HepG2 (cell line): ENCODE data around the gene OSBPL10. TPM values are rescaled to one million over a fixed set of nuclear protein-coding genes. Genes with fewer than 3 reads are reported as not detected.

Experiments
- BCL6 ChIP-seq: IDR thresholded peaks from 2 replicates; pipeline ENCODE4 v1.6.1; 2016; ENCODE audit warnings: missing genetic modification reagents, missing compliant biosample characterization
- BRCA1 ChIP-seq: sonication (generic); formaldehyde crosslinking; IDR thresholded peaks from 2 replicates; pipeline ENCODE4 v1.4.0; 2020; ENCODE audit warnings: missing genetic modification reagents
- FOXA1 ChIP-seq, 2 experiments: fragments of 450-650 bp in 1 of 2; sonication (generic) in 1 of 2; formaldehyde crosslinking in 1 of 2; IDR thresholded peaks; 2 replicates each; pipeline versions ENCODE4 v1.4.0 to v1.6.1; 2016 to 2020; ENCODE audit warnings: missing genetic modification reagents in 1 of 2
- HMG20A ChIP-seq: IDR thresholded peaks from 2 replicates; pipeline ENCODE4 v1.6.1; 2016; ENCODE audit warnings: borderline replicate concordance
- MAFK ChIP-seq, 2 experiments: IDR thresholded peaks in 1 of 2; conservative IDR thresholded peaks in 1 of 2; 2 replicates each; pipeline ENCODE4 v1.6.1; 2011; ENCODE audit warnings: improper control_type of control experiment in 2 of 2, low read length in 2 of 2
- MAX ChIP-seq: IDR thresholded peaks from 2 replicates; pipeline ENCODE4 v1.6.1; 2012; ENCODE audit warnings: inconsistent platforms
- NCOR1 ChIP-seq: fragments of 200-600 bp; sonication (generic); IDR thresholded peaks from 2 replicates; pipeline ENCODE4 v1.7.0; 2017; ENCODE audit warnings: antibody characterized with exemption, low read length, borderline replicate concordance
- NFKB2 ChIP-seq: sonication (generic); formaldehyde crosslinking; IDR thresholded peaks from 2 replicates; pipeline ENCODE4 v1.4.0; 2020; ENCODE audit warnings: missing genetic modification reagents, borderline replicate concordance
- NFKBIZ ChIP-seq: IDR thresholded peaks from 2 replicates; pipeline ENCODE4 v1.6.1; 2018; ENCODE audit warnings: missing genetic modification reagents, missing compliant biosample characterization
- NFRKB ChIP-seq: fragments of 450-650 bp; IDR thresholded peaks from 2 replicates; pipeline ENCODE4 v1.6.1; 2017
- NR2F2 ChIP-seq: IDR thresholded peaks from 2 replicates; pipeline ENCODE4 v1.6.1; 2012; ENCODE audit warnings: low read depth, inconsistent platforms, borderline replicate concordance
- NR2F6 ChIP-seq, 2 experiments: IDR thresholded peaks; 2 replicates each; pipeline ENCODE4 v1.6.1; 2016; ENCODE audit warnings: antibody characterized with exemption in 1 of 2, mild to moderate bottlenecking in 1 of 2
- PHF21A ChIP-seq: sonication (generic); formaldehyde crosslinking; IDR thresholded peaks from 2 replicates; pipeline ENCODE4 v1.5.0; 2020; ENCODE audit warnings: mild to moderate bottlenecking, missing genetic modification reagents
- RXRB ChIP-seq: IDR thresholded peaks from 2 replicates; pipeline ENCODE4 v1.6.1; 2016; ENCODE audit warnings: borderline replicate concordance, missing genetic modification reagents, missing compliant biosample characterization
- SOX5 ChIP-seq: IDR thresholded peaks from 2 replicates; pipeline ENCODE4 v1.6.1; 2016; ENCODE audit warnings: borderline replicate concordance
- SRSF9 ChIP-seq: fragments of 200-400 bp; formaldehyde crosslinking; IDR thresholded peaks from 2 replicates; pipeline ENCODE4 v1.6.1; 2018; ENCODE audit warnings: borderline replicate concordance, mild to moderate bottlenecking, low read depth, low read length; ENCODE audit not compliant: insufficient read depth, poor library complexity, severe bottlenecking
- STAT6 ChIP-seq: sonication (generic); formaldehyde crosslinking; IDR thresholded peaks from 2 replicates; pipeline ENCODE4 v1.4.0; 2020; ENCODE audit warnings: missing genetic modification reagents, mild to moderate bottlenecking, borderline replicate concordance
- TP53 ChIP-seq: sonication (generic); formaldehyde crosslinking; conservative IDR thresholded peaks from 2 replicates; pipeline ENCODE4 v1.4.0; 2020; ENCODE audit warnings: missing genetic modification reagents
- TSC22D2 ChIP-seq: sonication (generic); formaldehyde crosslinking; IDR thresholded peaks from 2 replicates; pipeline ENCODE4 v1.5.1; 2020; ENCODE audit warnings: missing genetic modification reagents, mild to moderate bottlenecking, borderline replicate concordance
- ZMYM3 ChIP-seq: sonication (generic); formaldehyde crosslinking; IDR thresholded peaks from 2 replicates; pipeline ENCODE4 v1.5.1; 2020; ENCODE audit warnings: mild to moderate bottlenecking, missing genetic modification reagents
- ZNF609 ChIP-seq: sonication (generic); formaldehyde crosslinking; IDR thresholded peaks from 2 replicates; pipeline ENCODE4 v1.4.0; 2020; ENCODE audit warnings: mild to moderate bottlenecking, missing genetic modification reagents, borderline replicate concordance
- ZNF629 ChIP-seq: sonication (generic); formaldehyde crosslinking; conservative IDR thresholded peaks from 2 replicates; pipeline ENCODE4 v1.5.0; 2020; ENCODE audit warnings: missing genetic modification reagents
- ZNF790 ChIP-seq: sonication (generic); formaldehyde crosslinking; IDR thresholded peaks from 2 replicates; pipeline ENCODE4 v1.8.0; 2022; ENCODE audit warnings: missing genetic modification reagents, mild to moderate bottlenecking, borderline replicate concordance
- ZSCAN22 ChIP-seq: sonication (generic); formaldehyde crosslinking; IDR thresholded peaks from 2 replicates; pipeline ENCODE4 v1.4.0; 2020; ENCODE audit warnings: mild to moderate bottlenecking, missing genetic modification reagents
- polyA plus RNA-seq, 8 experiments: library from polyadenylated mRNA; depleted of rRNA in 3 of 8; stranded (reverse) in 7 of 8; unstranded in 1 of 8; fragments of >200 nt; fragmentation: Illumina TruSeq in 4 of 8; extraction: Trizol in 4 of 8; gene quantifications; 2 replicates each; pipeline versions ENCODE4 v1.2.1 to v1.2.3, GENCODE V29; 2011 to 2016; ENCODE audit warnings: low read depth in 4 of 8, missing spikeins in 1 of 8, mixed read lengths in 1 of 8; ENCODE audit not compliant: insufficient read depth in 1 of 8
- total RNA-seq, 5 experiments: library from RNA; depleted of rRNA; stranded (reverse); fragments of >200 nt; fragmentation: Illumina TruSeq; extraction: Trizol; gene quantifications; 2 replicates each; pipeline ENCODE4 v1.2.3, GENCODE V29; 2016; ENCODE audit warnings: low read depth in 1 of 5

Gene OSBPL10
- total and polyA plus RNA-seq, 2 of the 13 experiments (the other 11 are each of a cell fraction or from before 2014, with no cell fraction given): 10.3 to 28.6 TPM

GRCh38 chr3:31968927-31969418, 12.1 kb downstream of the OSBPL10 start (continued):
- TF ChIP-seq STAT6 (CRISPR knock-in tag): no peak
- peak; percentile 66; the same call in 1 of the 2 replicates for TF ChIP-seq NCOR1
- peak; percentile 77 for TF ChIP-seq HMG20A (CRISPR knock-in tag)
- no peak for TF ChIP-seq NFRKB
- TF ChIP-seq NR2F2: peak; percentile 75; the same call in 1 of the 2 replicates
- TF ChIP-seq MAX: peak; percentile 45; the same call in 1 of the 2 replicates
- TF ChIP-seq NR2F6 (IDR thresholded peaks at IDR 0.05): 0 out of 2 replicates have a peak, but pooled peaks have one; percentile 49
- peak; percentile 48; the same call in 1 of the 2 replicates for TF ChIP-seq NR2F6 (CRISPR knock-in tag; IDR thresholded peaks at IDR 0.05)
- peak; percentile 73 for TF ChIP-seq ZMYM3 (CRISPR knock-in tag)
- no peak for TF ChIP-seq TSC22D2 (CRISPR knock-in tag)
- peak; percentile 52; the same call in 1 of the 2 replicates for TF ChIP-seq ZNF609 (CRISPR knock-in tag)
- peak; percentile 68 for TF ChIP-seq PHF21A (CRISPR knock-in tag)
- no peak for TF ChIP-seq ZNF790 (CRISPR knock-in tag)
- TF ChIP-seq SOX5: peak; percentile 81
- TF ChIP-seq MAFK (conservative IDR thresholded peaks at IDR 0.05 in 1 of 2, IDR thresholded peaks at IDR 0.05 in 1 of 2; ENCODE audit: low read length in 2 of 2): no peak
- no peak for TF ChIP-seq TP53 (CRISPR knock-in tag)
- TF ChIP-seq RXRB (CRISPR knock-in tag): peak; percentile 33; the same call in 1 of the 2 replicates
- TF ChIP-seq BCL6: peak; percentile 35; the same call in 1 of the 2 replicates
- no peak for TF ChIP-seq NFKB2 (CRISPR knock-in tag)
- no peak for TF ChIP-seq BRCA1 (CRISPR knock-in tag)
- no peak for TF ChIP-seq ZSCAN22 (CRISPR knock-in tag)
- no peak for TF ChIP-seq FOXA1 (IDR thresholded peaks at IDR 0.05)
- TF ChIP-seq FOXA1 (CRISPR knock-in tag; IDR thresholded peaks at IDR 0.05): peak; percentile 59; the same call in 1 of the 2 replicates
- TF ChIP-seq SRSF9: no peak
- no peak for TF ChIP-seq NFKBIZ (CRISPR knock-in tag)
- TF ChIP-seq ZNF629 (CRISPR knock-in tag): peak; percentile 22; the same call in 1 of the 2 replicates
